HepG2 (cell line): ENCODE data around the gene HEBP1. TPM values are rescaled to one million over a fixed set of nuclear protein-coding genes. Genes with fewer than 3 reads are reported as not detected.

ENCODE experiments used
- ELF4 ChIP-seq: sonication (generic); formaldehyde crosslinking; IDR thresholded peaks from 2 replicates; pipeline ENCODE4 v1.5.0; 2020; ENCODE audit warnings: missing genetic modification reagents, mild to moderate bottlenecking, moderate library complexity, borderline replicate concordance
- MTA1 ChIP-seq: sonication (generic); formaldehyde crosslinking; IDR thresholded peaks from 2 replicates; pipeline ENCODE4 v1.4.0; 2020; ENCODE audit warnings: missing genetic modification reagents, mild to moderate bottlenecking, borderline replicate concordance
- NCOR1 ChIP-seq: fragments of 200-600 bp; sonication (generic); IDR thresholded peaks from 2 replicates; pipeline ENCODE4 v1.7.0; 2017; ENCODE audit warnings: antibody characterized with exemption, low read length, borderline replicate concordance
- NFE2L1 ChIP-seq: sonication (generic); formaldehyde crosslinking; IDR thresholded peaks from 2 replicates; pipeline ENCODE4 v1.4.0; 2020; ENCODE audit warnings: missing genetic modification reagents, mild to moderate bottlenecking, borderline replicate concordance
- NR2C2 ChIP-seq: sonication (generic); formaldehyde crosslinking; IDR thresholded peaks from 2 replicates; pipeline ENCODE4 v1.4.0; 2020; ENCODE audit warnings: missing genetic modification reagents, mild to moderate bottlenecking, moderate library complexity, borderline replicate concordance
- RELA ChIP-seq: sonication (generic); formaldehyde crosslinking; IDR thresholded peaks from 2 replicates; pipeline ENCODE4 v1.4.0; 2020; ENCODE audit warnings: missing genetic modification reagents
- RFXAP ChIP-seq: sonication (generic); formaldehyde crosslinking; IDR thresholded peaks from 2 replicates; pipeline ENCODE4 v1.4.0; 2020; ENCODE audit warnings: missing genetic modification reagents, borderline replicate concordance
- SKIL ChIP-seq: sonication (generic); formaldehyde crosslinking; IDR thresholded peaks from 2 replicates; pipeline ENCODE4 v1.8.0; 2022; ENCODE audit warnings: missing genetic modification reagents, mild to moderate bottlenecking, moderate library complexity, borderline replicate concordance
- SMAD1 ChIP-seq: sonication (generic); formaldehyde crosslinking; IDR thresholded peaks from 2 replicates; pipeline ENCODE4 v1.4.0; 2020; ENCODE audit warnings: missing genetic modification reagents, low read depth, mild to moderate bottlenecking, borderline replicate concordance
- SP5 ChIP-seq: IDR thresholded peaks from 2 replicates; pipeline ENCODE4 v1.6.1; 2016; ENCODE audit warnings: low read depth, borderline replicate concordance
- ZBTB26 ChIP-seq: IDR thresholded peaks from 2 replicates; pipeline ENCODE4 v1.6.1; 2016; ENCODE audit warnings: missing compliant biosample characterization, missing genetic modification reagents, borderline replicate concordance
- ZBTB42 ChIP-seq: sonication (generic); formaldehyde crosslinking; IDR thresholded peaks from 2 replicates; pipeline ENCODE4 v1.5.0; 2020; ENCODE audit warnings: mild to moderate bottlenecking, missing genetic modification reagents
- ZGPAT ChIP-seq: IDR thresholded peaks from 2 replicates; pipeline ENCODE4 v1.6.1; 2016; ENCODE audit warnings: mild to moderate bottlenecking
- ZNF263 ChIP-seq: sonication (generic); formaldehyde crosslinking; IDR thresholded peaks from 2 replicates; pipeline ENCODE4 v1.4.0; 2020; ENCODE audit warnings: missing genetic modification reagents
- ZNF441 ChIP-seq: sonication (generic); formaldehyde crosslinking; IDR thresholded peaks from 2 replicates; pipeline ENCODE4 v1.7.0; 2021; ENCODE audit warnings: missing genetic modification reagents, borderline replicate concordance
- ZNF512B ChIP-seq: sonication (generic); formaldehyde crosslinking; IDR thresholded peaks from 2 replicates; pipeline ENCODE4 v1.5.1; 2020; ENCODE audit warnings: missing genetic modification reagents, mild to moderate bottlenecking, borderline replicate concordance
- ZNF589 ChIP-seq: sonication (generic); formaldehyde crosslinking; conservative IDR thresholded peaks from 2 replicates; pipeline ENCODE4 v1.8.0; 2022; ENCODE audit warnings: mild to moderate bottlenecking, moderate library complexity, missing genetic modification reagents
- polyA plus RNA-seq, 8 experiments: library from polyadenylated mRNA; depleted of rRNA in 3 of 8; stranded (reverse) in 7 of 8; unstranded in 1 of 8; fragments of >200 nt; fragmentation: Illumina TruSeq in 4 of 8; extraction: Trizol in 4 of 8; gene quantifications; 2 replicates each; pipeline versions ENCODE4 v1.2.1 to v1.2.3, GENCODE V29; 2011 to 2016; ENCODE audit warnings: low read depth in 4 of 8, missing spikeins in 1 of 8, mixed read lengths in 1 of 8; ENCODE audit not compliant: insufficient read depth in 1 of 8
- total RNA-seq, 5 experiments: library from RNA; depleted of rRNA; stranded (reverse); fragments of >200 nt; fragmentation: Illumina TruSeq; extraction: Trizol; gene quantifications; 2 replicates each; pipeline ENCODE4 v1.2.3, GENCODE V29; 2016; ENCODE audit warnings: low read depth in 1 of 5
- TF ChIP-seq, protein P1 (sequence below): fragments of 450-650 bp; IDR thresholded peaks from 2 replicates; pipeline ENCODE4 v1.6.1; 2016

The HEBP1 gene
- total and polyA plus RNA-seq, 2 of the 13 experiments (the other 11 are each of a cell fraction or from before 2014, with no cell fraction given) = 7.8 to 9.4 TPM

DNA sequence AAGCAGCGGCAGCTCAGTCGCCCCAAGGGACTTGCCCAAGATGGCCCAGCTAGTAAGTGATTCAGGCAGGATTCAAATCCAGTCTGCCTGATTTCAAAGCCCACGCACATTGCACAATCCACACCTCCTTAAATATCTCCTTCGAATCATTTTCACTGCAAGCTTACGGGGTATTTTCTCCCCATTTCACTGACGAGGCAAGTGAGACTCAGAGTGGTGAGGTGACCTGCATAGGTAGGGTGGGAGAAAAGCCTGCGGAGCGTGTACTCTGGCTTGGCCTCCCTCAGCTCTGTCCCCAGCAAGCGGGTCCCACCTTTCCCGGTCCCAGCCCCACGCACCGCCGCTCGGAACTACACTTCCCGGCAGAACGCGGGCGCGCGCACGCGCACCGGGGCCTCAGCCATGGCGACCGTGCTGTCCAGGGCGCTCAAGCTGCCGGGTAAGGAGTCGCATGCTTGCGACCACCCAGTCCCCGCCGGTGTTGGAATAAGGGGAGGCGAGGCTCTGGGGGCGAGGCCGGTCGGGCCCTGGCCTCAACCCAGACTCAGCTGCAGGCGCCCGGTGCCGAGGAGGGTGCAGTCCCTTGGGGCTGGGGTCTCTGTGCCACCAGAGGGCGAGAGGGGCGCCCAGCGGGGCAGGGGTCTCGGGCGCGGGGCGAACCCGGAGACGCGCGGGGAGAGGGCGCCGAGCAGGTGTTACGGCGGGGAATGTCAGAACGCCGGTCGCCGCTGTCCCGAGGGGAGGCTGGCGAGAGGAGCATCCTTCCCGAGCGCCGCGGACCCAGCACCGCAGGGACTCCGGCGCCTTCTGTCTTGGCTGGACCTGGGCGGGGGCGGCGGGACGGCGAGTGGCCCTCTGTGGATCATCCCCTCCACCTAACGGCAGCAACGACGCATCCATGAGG is 44.2 kb upstream of the HEBP1 start, which contains the start of gene FAM234B (continued):
- TF ChIP-seq ZNF512B (peak; percentile 97; the same call in 1 of the 2 replicates), NFE2L1 (CRISPR knock-in tag) (no peak), ZGPAT (CRISPR knock-in tag) (peak; percentile 81; the same call in 1 of the 2 replicates), SKIL (CRISPR knock-in tag) (peak; percentile 44; the same call in 1 of the 2 replicates), NCOR1 (no peak), RFXAP (peak; percentile 36; the same call in 1 of the 2 replicates), ZBTB42 (CRISPR knock-in tag) (peak; percentile 76; the same call in 1 of the 2 replicates), RELA (CRISPR knock-in tag) (peak; percentile 75; the same call in 1 of the 2 replicates), SMAD1 (CRISPR knock-in tag) (no peak), ELF4 (no peak), ZNF263 (CRISPR knock-in tag) (0 out of 2 replicates have a peak, but pooled peaks have one; percentile 25), NR2C2 (peak; percentile 37; the same call in 1 of the 2 replicates), ZNF589 (CRISPR knock-in tag) (no peak), SP5 (CRISPR knock-in tag) (peak; percentile 20; the same call in 1 of the 2 replicates), MTA1 (peak; percentile 94; the same call in 1 of the 2 replicates), ZBTB26 (CRISPR knock-in tag) (peak; percentile 32; the same call in 1 of the 2 replicates), ZNF441 (CRISPR knock-in tag) (peak; percentile 53; the same call in 1 of the 2 replicates)
- TF ChIP-seq, protein P1, sequence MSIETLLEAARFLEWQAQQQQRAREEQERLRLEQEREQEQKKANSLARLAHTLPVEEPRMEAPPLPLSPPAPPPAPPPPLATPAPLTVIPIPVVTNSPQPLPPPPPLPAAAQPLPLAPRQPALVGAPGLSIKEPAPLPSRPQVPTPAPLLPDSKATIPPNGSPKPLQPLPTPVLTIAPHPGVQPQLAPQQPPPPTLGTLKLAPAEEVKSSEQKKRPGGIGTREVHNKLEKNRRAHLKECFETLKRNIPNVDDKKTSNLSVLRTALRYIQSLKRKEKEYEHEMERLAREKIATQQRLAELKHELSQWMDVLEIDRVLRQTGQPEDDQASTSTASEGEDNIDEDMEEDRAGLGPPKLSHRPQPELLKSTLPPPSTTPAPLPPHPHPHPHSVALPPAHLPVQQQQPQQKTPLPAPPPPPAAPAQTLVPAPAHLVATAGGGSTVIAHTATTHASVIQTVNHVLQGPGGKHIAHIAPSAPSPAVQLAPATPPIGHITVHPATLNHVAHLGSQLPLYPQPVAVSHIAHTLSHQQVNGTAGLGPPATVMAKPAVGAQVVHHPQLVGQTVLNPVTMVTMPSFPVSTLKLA = no peak
